Uterus (tissue), 2 donors: ENCODE results near the gene FN3K.

Experiments
- POLR2A ChIP-seq, 2 donors: fragments of 450-650 bp; IDR thresholded peaks; one replicate each; pipeline ENCODE4 v1.6.1; 2016; ENCODE audit warnings: antibody characterized with exemption in 2 of 2, mild to moderate bottlenecking in 1 of 2, moderate library complexity in 1 of 2
- TF ChIP-seq, protein P1 (sequence below), 4 experiments: fragments of 200-600 bp in 2 of 4; fragments of 450-650 bp in 2 of 4; sonication (generic) in 2 of 4; IDR thresholded peaks; one replicate each; pipeline ENCODE4 v1.5.1; 2016 to 2019; ENCODE audit warnings: antibody characterized with exemption in 4 of 4, mild to moderate bottlenecking in 2 of 4, moderate library complexity in 1 of 4

DNA sequence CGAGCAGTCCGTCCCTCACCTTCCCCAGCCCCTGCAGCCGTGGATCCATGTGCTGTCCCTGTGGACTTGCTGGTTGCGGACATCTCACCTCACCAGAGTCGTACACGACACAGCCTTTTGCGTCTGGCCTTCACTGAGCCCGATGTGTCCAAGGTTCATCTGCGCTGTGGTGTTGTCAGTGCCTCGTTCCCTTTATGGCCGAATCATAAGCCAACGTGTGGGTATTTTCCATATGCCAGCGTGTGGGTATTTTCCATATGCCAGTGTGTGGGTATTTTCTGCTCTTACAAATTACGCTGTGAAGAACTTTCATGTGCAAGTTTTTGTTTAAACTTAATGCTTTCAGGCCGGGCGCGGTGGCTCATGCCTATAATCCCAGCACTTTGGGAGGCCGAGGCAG is 48.1 kb downstream of the FN3K start:
- TF ChIP-seq, protein P1, sequence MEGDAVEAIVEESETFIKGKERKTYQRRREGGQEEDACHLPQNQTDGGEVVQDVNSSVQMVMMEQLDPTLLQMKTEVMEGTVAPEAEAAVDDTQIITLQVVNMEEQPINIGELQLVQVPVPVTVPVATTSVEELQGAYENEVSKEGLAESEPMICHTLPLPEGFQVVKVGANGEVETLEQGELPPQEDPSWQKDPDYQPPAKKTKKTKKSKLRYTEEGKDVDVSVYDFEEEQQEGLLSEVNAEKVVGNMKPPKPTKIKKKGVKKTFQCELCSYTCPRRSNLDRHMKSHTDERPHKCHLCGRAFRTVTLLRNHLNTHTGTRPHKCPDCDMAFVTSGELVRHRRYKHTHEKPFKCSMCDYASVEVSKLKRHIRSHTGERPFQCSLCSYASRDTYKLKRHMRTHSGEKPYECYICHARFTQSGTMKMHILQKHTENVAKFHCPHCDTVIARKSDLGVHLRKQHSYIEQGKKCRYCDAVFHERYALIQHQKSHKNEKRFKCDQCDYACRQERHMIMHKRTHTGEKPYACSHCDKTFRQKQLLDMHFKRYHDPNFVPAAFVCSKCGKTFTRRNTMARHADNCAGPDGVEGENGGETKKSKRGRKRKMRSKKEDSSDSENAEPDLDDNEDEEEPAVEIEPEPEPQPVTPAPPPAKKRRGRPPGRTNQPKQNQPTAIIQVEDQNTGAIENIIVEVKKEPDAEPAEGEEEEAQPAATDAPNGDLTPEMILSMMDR (IDR thresholded peaks at IDR 0.05), result no peak
- no peak for TF ChIP-seq POLR2A (IDR thresholded peaks at IDR 0.05)
